Body of pancreas (tissue), 4 donors: ENCODE data around the gene PXMP4. TPM values are rescaled to one million over a fixed set of nuclear protein-coding genes. Genes with fewer than 3 reads are reported as not detected.
"Not testable (repeated sequence)": the region's sequence is repeated elsewhere in the genome, so short reads cannot be mapped to it uniquely, and the experiment has no call there.

ENCODE experiments used
- ATAC-seq: fragments of 150-250 bp; one replicate; pipeline ENCODE4 v1.9.1; 2016
- DNase-seq, 4 donors: peaks; one replicate each; pipeline ENCODE4 v3.0.0-alpha.2; 2019
- H3K27ac ChIP-seq, 4 donors: fragments of 200-600 bp; sonication (generic); 1 replicate in 3 of 4; 2 replicates in 1 of 4; pipeline versions ENCODE4 v1.5.1 to v1.6.1; 2016 to 2019; ENCODE audit warnings: mild to moderate bottlenecking in 1 of 4, mixed read lengths in 1 of 4, moderate library complexity in 1 of 4
- H3K27me3 ChIP-seq, 2 donors: fragments of 200-600 bp; sonication (generic); one replicate each; pipeline ENCODE4 v1.6.0; 2016; ENCODE audit warnings: mild to moderate bottlenecking in 1 of 2
- H3K36me3 ChIP-seq, 2 donors: fragments of 200-600 bp; sonication (generic); replicated peaks in 1 of 2; 2 replicates each; pipeline ENCODE4 v1.5.1; 2016; ENCODE audit warnings: low read depth in 2 of 2; ENCODE audit not compliant: insufficient read depth in 1 of 2
- H3K4me1 ChIP-seq: fragments of 200-600 bp; sonication (generic); one replicate; pipeline ENCODE4 v1.6.0; 2016
- H3K4me3 ChIP-seq, 2 donors: fragments of 200-600 bp; sonication (generic); 1 replicate in 1 of 2; 2 replicates in 1 of 2; pipeline ENCODE4 v1.5.1; 2016 to 2019
- H3K9me3 ChIP-seq, 3 donors: fragments of 200-600 bp; sonication (generic); 1 replicate in 2 of 3; 2 replicates in 1 of 3; pipeline ENCODE4 v1.5.1; 2016
- POLR2A ChIP-seq, 3 donors: fragments of 450-650 bp; IDR thresholded peaks; one replicate each; pipeline ENCODE4 v1.6.1; 2016; ENCODE audit warnings: antibody characterized with exemption in 3 of 3, mild to moderate bottlenecking in 2 of 3
- WGBS, 2 donors: methylation state at CpG; one replicate each; pipeline ENCODE4 v1.1.5; 2017; 5-methylcytosine and 5-hydroxymethylcytosine counted together
- intact Hi-C: fragments of 100-400 bp; cut with DNase I; formaldehyde crosslinking; loops from one replicate; pipeline ENCODE4 v1.15.1; 2023
- total RNA-seq, 2 donors: library from RNA; depleted of rRNA; stranded (reverse); fragments of >200 nt; gene quantifications; one replicate each; pipeline ENCODE4 v1.1.0, GENCODE V29; 2016
- TF ChIP-seq, protein P1 (sequence below), 7 experiments: fragments of 450-650 bp in 4 of 7; fragments of 200-600 bp in 3 of 7; sonication (generic) in 3 of 7; IDR thresholded peaks; one replicate each; pipeline ENCODE4 v1.5.1; 2016 to 2019; ENCODE audit warnings: antibody characterized with exemption in 7 of 7

The PXMP4 gene
- total RNA-seq, 2 donors from 2014 or later, result 3.3 to 5.2 TPM

DNA sequence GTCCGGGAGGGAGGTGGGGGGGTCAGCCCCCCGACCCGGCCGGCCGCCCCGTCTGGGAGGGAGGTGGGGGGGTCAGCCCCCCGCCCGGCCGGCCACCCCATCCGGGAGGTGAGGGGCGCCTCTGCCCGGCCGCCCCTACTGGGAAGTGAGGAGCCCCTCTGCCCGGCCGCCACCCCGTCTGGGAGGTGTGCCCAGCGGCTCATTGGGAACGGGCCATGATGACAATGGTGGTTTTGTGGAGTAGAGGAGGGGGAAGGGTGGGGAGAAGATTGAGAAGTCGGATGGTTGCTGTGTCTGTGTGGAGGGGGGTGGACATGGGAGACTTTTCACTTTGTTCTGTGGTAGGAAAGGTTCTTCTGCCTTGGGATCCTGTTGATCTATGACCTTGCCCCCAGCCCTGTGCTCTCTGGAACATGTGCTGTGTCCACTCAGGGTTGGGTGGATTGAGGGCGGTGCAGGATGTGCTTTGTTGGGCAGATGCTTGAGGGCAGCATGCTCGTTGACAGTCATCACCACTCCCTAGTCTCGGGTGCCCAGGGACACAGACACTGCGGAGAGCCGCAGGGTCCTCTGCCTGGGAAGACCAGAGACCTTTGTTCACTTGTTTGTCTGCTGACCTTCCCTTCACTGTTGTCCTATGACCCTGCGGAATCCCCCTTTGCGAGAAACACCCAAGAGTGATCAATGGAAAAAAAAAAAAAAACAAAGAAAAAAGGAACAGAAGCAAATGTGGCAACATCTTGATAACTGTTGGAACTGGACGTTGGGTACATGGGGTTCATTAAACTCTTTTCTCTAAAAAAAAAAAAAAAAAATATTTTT lies 18.3 kb downstream of the PXMP4 start:
- Histone ChIP-seq H3K9me3 (no peaks in the 10 kb centered on the region), H3K27ac (no peak overlapping the region), H3K4me1 (no peaks in the 10 kb centered on the region), H3K27me3 (no peaks in the 10 kb centered on the region), H3K36me3 (no peaks in the 10 kb centered on the region), H3K4me3 (no peak overlapping the region)
- ATAC-seq (no peak), DNase-seq (no peak)
- intact Hi-C loops, result no loop called here
- TF ChIP-seq, protein P1, sequence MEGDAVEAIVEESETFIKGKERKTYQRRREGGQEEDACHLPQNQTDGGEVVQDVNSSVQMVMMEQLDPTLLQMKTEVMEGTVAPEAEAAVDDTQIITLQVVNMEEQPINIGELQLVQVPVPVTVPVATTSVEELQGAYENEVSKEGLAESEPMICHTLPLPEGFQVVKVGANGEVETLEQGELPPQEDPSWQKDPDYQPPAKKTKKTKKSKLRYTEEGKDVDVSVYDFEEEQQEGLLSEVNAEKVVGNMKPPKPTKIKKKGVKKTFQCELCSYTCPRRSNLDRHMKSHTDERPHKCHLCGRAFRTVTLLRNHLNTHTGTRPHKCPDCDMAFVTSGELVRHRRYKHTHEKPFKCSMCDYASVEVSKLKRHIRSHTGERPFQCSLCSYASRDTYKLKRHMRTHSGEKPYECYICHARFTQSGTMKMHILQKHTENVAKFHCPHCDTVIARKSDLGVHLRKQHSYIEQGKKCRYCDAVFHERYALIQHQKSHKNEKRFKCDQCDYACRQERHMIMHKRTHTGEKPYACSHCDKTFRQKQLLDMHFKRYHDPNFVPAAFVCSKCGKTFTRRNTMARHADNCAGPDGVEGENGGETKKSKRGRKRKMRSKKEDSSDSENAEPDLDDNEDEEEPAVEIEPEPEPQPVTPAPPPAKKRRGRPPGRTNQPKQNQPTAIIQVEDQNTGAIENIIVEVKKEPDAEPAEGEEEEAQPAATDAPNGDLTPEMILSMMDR (IDR thresholded peaks at IDR 0.05), result no peak
- 87 to 92% methylated on average over 8 to 11 of the region's 27 CpGs for WGBS, 2 donors

GRCh38 chr20:33700696-33701441 lies 19.2 kb downstream of the PXMP4 start:
- H3K27ac ChIP-seq, H3K9me3 ChIP-seq, H3K27me3 ChIP-seq, intact Hi-C loops, H3K4me3 ChIP-seq, ATAC-seq, DNase-seq, H3K4me1 ChIP-seq, H3K36me3 ChIP-seq: not testable (repeated sequence)
- WGBS, 2 donors, result 96 to 97% methylated on average over 32 to 44 of the region's 45 CpGs

DNA sequence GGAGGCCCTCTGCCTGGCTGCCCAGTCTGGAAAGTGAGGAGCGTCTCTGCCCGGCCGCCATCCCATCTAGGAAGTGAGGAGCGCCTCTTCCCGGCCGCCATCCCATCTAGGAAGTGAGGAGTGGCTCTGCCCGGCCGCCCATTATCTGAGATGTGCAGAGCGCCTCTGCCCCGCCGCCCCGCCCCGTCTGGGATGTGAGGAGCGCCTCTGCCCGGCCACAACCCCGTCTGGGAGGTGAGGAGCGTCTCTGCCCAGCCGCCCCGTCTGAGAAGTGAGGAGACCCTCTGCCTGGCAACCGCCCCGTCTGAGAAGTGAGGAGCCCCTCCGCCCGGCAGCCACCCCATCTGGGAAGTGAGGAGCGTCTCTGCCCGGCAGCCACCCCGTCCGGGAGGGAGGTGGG lies 21.1 kb downstream of the PXMP4 start:
- H3K27me3 ChIP-seq, H3K4me1 ChIP-seq, H3K4me3 ChIP-seq, ATAC-seq, H3K27ac ChIP-seq, intact Hi-C loops, H3K9me3 ChIP-seq, DNase-seq, H3K36me3 ChIP-seq: not testable (repeated sequence)
- 94 to 100% methylated on average over 9 to 12 of the region's 27 CpGs for WGBS, 2 donors

GRCh38 chr20:33697129-33697528 lies 23.0 kb downstream of the PXMP4 start:
- TF ChIP-seq, protein P1 (IDR thresholded peaks at IDR 0.05), result no peak
- no peak for TF ChIP-seq POLR2A (IDR thresholded peaks at IDR 0.05)
- ATAC-seq, result peak; percentile 27
- H3K36me3 ChIP-seq, result no peaks in the 10 kb centered on the region
- 66 to 84% methylated on average over 8 of the region's 8 CpGs for WGBS, 2 donors
- no peak overlapping the region for H3K27ac ChIP-seq
- intact Hi-C loops, result no loop called here
- DNase-seq, result peak in 1 of 4 donors; percentile 27
- H3K4me1 ChIP-seq, result no peaks in the 10 kb centered on the region
- no peak overlapping the region for H3K4me3 ChIP-seq
- H3K27me3 ChIP-seq, result no peaks in the 10 kb centered on the region
- no peaks in the 10 kb centered on the region for H3K9me3 ChIP-seq

DNA sequence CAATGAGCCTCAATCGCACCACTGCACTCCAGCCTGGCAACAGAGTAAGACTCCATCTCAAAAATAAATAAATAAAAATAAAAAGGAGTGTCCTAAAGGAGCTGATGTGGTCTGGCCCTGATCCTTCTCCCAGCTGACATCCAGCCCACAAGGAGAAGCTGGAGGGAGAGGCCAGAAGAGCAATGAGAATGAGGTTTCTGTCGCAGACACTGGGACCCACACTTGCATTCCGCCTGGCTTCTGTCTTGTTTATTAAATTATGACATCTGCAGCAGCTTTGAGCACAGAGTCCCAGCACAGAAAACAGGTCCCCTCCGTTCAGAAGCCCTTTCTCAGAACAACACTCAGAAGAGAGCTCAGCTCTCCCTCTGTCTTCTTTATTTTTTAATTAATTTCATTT lies 23.7 kb downstream of the PXMP4 start:
- WGBS, 2 donors, result 76 to 85% methylated on average over 4 of the region's 4 CpGs
- H3K27ac ChIP-seq, result no peak overlapping the region
- no peak for DNase-seq

More for the DNA sequence above, 23.7 kb downstream of the PXMP4 start:
- Histone ChIP-seq H3K36me3 (no peaks in the 10 kb centered on the region), H3K4me3 (no peak overlapping the region), H3K4me1 (no peaks in the 10 kb centered on the region), H3K27me3 (no peaks in the 10 kb centered on the region), H3K9me3 (no peaks in the 10 kb centered on the region)
- TF ChIP-seq, protein P1 (IDR thresholded peaks at IDR 0.05), result no peak
- TF ChIP-seq POLR2A (IDR thresholded peaks at IDR 0.05), result no peak
- ATAC-seq, result no peak
- intact Hi-C loops, result no loop called here
